IPS DF 4.7 (cell line): ENCODE results near the gene LPAR3.

Experiments used
- DNase-seq: peaks from one replicate; pipeline ENCODE4 v3.0.0-alpha.2; 2013; ENCODE audit warnings: low spot score; ENCODE audit errors: extremely low read depth

The LPAR3 gene

GRCh38 chr1:84857906-84858305 lies 35.1 kb downstream of the LPAR3 start:
- no peak for DNase-seq

DNA sequence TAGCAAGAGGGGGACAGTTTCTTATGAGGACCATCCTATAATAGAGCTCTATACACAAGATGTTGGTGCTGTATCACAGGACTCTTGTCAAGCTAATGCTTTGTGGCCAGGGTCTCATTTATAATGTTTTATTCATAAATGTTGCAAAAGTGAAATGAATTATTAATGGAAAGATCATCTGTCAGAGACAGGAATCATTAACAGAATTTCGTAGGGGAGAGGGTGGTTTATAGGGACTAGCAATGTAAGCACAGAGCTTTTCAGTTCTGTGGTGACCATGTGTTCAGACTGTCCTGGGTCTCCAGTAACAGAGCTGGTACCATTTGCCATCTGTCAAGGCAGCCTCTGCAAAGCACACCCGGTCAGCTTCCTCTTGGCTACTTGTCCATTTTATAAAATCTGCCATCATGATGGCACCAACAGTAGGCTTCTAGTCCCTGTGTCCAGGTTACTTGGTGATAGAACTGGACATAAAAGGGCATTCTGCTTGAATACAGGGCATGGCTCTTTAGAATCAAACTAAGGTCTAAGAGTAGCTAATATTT lies 36.2 kb downstream of the LPAR3 start:
- DNase-seq: no peak

GRCh38 chr1:84855691-84856630 lies 37.0 kb downstream of the LPAR3 start:
- no peak for DNase-seq

- no peak for DNase-seq
These were observed 37.8 kb downstream of the LPAR3 start for GRCh38 chr1:84855168-84855567.

DNA sequence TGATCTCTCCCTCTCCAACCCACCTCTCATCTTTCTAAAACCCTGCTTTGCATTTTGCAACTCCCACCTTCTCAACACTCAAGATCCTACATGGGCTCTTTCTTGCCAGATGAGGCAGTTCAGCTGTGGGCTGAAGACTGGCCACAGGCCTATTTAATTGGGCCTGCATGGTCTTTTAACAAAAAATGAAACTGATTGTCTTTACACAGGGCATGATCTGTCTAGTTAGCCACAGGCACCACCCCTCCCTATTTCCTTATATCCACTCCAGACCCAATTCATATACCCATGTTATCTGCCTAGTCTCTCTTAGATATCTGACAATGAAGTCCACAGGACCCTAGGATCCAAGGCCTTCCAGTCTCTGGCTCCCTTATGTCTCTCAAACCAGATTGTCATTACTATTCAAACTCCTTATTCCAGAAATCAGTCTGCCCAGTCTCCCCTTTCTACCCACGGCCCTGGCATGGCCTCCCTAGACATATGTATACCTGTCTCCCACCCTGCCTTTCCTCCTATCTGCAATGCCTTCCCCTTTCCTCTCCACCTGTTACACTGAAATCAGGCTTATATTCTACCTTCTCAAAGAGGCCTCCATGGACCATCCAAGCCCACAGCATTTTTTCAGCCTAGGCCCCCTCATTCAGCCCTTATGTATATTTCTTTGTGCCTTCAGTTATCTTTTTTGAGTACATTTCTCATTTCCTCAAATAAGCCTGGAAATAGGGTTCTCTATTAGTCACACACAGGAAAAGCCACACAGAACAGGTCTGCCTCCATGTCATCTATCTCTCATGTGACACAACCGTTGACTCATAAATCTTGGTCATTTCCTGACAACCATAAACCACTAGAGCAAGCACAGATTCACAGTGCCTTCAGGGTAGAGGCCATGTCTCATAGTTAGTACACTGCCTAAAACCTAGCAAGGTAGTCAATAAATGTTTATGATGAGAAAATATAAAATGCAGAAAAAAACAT lies 39.0 kb downstream of the LPAR3 start:
- DNase-seq: no peak

DNA sequence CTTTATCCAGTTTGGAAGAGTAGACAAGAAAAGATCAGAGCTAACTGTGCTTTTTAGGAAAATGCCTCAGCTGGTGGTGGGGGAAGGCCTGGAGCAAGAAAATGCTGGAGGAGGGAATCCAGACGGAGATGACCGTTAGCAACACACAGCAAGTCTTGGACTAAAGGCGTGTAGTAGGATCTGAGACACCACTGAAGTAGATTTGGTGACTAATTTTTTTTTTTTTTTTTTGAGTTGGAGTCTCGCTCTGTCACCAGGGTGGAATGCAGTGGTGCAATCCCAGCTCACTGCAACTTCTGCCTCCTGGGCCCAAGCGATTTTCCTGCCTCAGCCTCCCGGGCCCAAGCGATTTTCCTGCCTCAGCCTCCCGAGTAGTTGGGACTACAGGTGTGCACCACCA lies 41.2 kb downstream of the LPAR3 start:
- DNase-seq: no peak

- DNase-seq: no peak
These were observed 43.5 kb downstream of the LPAR3 start for GRCh38 chr1:84849357-84849975.

GRCh38 chr1:84847253-84848250 lies 45.5 kb downstream of the LPAR3 start:
- DNase-seq: no peak

DNA sequence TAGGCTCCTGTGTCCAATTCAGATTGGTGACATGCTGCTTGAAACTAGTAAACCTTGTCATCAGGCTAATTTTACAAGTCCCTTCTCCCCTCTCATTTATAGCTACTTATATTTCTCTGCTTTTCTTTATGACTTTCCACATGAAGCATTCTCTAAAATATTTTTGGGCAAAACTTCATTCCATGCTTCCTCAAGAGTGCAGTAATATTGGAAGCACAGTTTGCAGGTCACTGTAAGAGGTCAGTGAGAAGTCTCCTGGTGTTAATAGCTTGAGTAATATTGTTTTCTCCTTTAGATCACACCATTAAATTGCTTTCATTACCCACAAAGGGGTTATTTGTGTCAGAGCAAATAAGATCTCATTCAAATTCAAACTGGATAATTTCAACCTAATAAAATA lies 46.6 kb downstream of the LPAR3 start:
- no peak for DNase-seq

GRCh38 chr1:84845357-84845756 lies 47.6 kb downstream of the LPAR3 start:
- no peak for DNase-seq

DNA sequence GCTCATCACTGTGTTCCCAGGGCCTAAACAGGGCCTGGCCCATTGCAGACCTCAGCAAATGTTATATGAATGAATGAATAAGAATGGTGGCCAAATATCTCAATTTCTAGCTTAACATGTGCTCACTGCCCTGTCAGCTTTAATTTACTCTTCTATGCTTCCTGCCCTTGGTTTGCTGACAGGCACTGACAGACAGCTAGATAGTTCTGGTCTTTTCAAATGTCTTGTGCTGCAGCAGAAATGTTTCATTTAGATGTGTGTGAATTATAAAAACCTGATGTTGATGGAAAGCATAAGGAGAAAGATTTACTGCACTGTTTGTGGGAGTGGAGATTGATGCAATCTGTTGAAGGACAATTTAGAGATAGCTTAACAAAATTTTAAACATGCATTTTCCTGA lies 48.9 kb downstream of the LPAR3 start:
- DNase-seq: no peak

- no peak for DNase-seq
These were observed 50.2 kb downstream of the LPAR3 start for GRCh38 chr1:84842748-84843231.

- DNase-seq: no peak
These were observed 51.0 kb downstream of the LPAR3 start for GRCh38 chr1:84841971-84842370.

DNA sequence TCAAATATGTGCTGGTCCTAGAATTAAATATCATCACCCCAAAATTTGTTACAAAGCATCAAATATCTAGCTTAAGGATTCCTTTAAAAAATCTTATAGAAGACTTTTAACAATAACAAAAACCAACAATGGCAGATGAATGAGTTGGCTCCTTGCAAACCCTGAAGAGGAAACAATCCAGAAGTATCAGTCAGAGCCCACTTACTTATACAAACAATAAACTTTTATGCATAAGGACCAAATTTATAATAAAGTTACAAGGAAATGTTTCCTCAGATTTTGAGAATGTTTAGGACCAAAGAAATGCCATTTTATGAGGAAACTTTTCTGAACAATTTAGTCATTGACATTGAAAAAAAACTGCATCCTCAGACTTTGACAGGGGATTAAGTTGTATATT lies 52.7 kb downstream of the LPAR3 start:
- no peak for DNase-seq

GRCh38 chr1:84839544-84839943 lies 53.5 kb downstream of the LPAR3 start:
- no peak for DNase-seq

DNA sequence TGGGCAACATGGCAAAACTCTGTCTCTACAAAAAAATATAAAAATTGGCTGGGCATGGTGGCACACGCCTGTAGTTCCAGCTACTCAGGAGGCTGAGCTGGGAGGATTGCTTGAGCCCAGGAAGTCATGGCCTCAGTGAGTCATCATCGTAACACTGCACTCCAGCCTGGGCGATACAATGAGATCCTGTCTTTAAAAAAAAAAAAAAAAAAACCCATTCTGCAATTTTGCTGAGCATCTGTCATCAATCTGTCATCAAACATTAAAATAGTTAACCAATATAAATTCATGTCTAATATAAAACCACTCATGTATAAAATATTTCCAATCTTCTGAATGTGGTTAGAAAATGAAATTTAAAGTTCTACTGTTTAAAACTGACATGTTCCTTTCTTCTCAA lies 56.9 kb downstream of the LPAR3 start:
- DNase-seq: no peak

- no peak for DNase-seq
These were observed 57.8 kb downstream of the LPAR3 start for GRCh38 chr1:84835169-84835568.

- DNase-seq: no peak
These were observed 58.5 kb downstream of the LPAR3 start for GRCh38 chr1:84834419-84835064.

GRCh38 chr1:84833194-84833593 lies 59.8 kb downstream of the LPAR3 start:
- no peak for DNase-seq
